HG03378 (cell line): ENCODE measurements around the gene SIK1.
"Not testable (repeated sequence)": the region's sequence is repeated elsewhere in the genome, so short reads cannot be mapped to it uniquely, and the experiment has no call there.

ENCODE experiments used
- ATAC-seq: cut with Tn5 transposase; IDR thresholded peaks from one replicate; pipeline ENCODE4 v1.9.1; 2021; ENCODE audit warnings: mild to moderate bottlenecking, moderate library complexity; ENCODE audit not compliant: unreplicated experiment

Gene SIK1

GRCh38 chr21:43398000-43398399 is 28.9 kb downstream of the SIK1 start:
- not testable (repeated sequence) for ATAC-seq

DNA sequence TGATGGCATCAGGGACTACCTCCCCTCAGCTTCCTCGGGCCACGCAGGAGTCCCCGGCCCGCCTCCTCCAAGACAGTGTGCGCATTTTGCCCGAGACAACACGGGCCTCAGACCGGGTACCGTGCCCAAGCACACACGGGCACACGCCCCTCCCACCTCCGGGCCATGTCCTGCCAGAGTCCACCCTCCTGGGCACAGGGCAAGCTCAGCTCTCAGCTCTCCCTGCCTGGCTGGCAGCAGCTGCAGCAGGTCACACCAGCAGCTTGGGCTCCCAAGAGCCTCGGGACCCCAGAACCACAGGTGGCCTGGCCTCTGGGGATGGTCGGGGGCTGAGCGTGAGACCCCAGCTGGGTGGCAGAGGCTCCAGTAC is 29.5 kb downstream of the SIK1 start:
- ATAC-seq, result not testable (repeated sequence)

GRCh38 chr21:43396788-43397438 is 30.0 kb downstream of the SIK1 start:
- ATAC-seq, result not testable (repeated sequence)

DNA sequence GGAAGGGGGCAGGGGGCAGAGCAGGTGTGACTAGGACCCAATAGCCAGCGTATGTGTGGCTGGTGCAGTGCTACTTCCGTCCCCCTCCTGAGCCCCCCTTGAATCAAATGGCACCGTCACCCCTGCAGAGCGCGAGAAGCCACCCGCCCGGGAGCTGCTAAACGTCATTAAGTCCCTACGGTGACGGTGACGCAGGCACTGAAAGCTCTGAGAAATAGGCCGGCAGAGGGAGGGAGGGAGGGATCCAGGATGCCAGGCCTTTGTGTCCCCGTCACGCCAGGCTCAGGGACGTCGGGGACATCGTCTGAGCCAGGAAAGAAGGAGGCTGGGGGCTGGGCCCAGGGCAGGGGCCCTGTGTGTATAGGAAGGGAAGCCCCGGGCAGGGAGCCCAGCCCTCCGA is 43.6 kb downstream of the SIK1 start:
- ATAC-seq, result not testable (repeated sequence)

- not testable (repeated sequence) for ATAC-seq
Measured at GRCh38 chr21:43382902-43383301, 44.0 kb downstream of the SIK1 start.

GRCh38 chr21:43380852-43381533 is 45.9 kb downstream of the SIK1 start:
- ATAC-seq, result not testable (repeated sequence)

DNA sequence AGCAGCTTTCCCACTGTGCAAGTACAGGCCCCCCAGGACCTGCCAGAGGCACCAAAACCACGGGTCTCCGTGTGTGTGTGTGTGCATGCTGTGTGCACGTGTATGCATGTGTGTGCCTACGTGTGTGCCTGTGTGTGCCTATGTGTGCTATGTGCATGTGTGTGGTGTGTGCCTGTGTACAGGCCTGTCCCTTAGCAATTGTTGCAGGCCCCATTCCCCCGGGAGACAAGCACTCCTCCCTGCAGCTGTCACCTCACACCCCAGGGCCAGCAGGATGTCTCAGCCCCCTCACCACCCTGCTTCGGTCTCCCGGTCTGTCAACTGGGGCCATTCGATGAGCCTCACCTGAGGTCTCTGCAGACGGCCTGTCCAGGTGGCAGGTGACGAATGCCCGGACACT is 46.6 kb downstream of the SIK1 start:
- ATAC-seq, result not testable (repeated sequence)

DNA sequence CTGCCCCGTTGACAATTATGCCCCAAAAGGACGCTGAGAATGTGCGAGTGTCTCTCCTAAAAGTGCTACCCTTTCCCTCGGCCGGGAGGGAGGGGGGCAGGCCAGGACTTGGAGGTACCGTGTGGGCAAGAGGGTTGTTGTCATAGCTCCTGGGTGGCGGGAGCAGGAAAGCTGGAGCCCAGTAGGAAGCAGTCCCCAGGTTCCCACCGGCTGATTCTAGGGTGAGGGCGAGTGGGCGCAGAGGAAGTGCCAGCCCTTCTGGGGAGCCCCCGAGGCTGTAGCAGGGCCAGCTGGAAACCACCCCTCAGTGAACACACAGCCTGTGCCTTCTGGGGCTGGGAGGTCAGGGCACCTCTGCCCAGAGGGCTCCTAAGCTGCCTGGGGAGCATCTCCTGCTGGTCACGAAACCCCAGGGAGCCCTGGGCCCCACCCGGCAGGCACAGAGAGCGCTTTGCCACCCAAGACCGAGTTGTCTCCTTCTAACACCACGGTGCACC is 47.3 kb downstream of the SIK1 start:
- ATAC-seq, result not testable (repeated sequence)

DNA sequence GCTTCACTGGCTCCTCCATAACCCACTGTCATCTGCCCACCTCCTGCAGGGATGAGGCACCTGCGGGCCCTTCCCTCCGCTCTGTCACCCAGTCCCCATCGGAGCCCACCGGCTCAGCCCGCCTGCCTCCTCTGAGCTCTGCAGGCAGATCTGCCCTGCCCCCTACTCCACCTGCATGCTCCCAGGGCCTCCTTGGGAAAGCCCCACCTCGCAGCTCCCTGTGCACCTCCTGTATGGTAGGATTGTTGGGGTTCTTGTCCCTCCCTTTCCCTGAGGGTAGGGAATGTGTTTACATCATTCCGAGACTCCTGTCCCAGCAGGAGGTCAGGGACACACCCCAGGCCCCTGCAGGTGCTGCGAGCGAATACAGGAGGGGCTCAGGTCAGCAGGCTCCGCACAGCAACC is 50.5 kb downstream of the SIK1 start:
- ATAC-seq, result no peak

- ATAC-seq, result no peak
Measured at GRCh38 chr21:43375837-43376477, 51.0 kb downstream of the SIK1 start.

GRCh38 chr21:43375006-43375836 is 51.7 kb downstream of the SIK1 start:
- ATAC-seq, result no peak

DNA sequence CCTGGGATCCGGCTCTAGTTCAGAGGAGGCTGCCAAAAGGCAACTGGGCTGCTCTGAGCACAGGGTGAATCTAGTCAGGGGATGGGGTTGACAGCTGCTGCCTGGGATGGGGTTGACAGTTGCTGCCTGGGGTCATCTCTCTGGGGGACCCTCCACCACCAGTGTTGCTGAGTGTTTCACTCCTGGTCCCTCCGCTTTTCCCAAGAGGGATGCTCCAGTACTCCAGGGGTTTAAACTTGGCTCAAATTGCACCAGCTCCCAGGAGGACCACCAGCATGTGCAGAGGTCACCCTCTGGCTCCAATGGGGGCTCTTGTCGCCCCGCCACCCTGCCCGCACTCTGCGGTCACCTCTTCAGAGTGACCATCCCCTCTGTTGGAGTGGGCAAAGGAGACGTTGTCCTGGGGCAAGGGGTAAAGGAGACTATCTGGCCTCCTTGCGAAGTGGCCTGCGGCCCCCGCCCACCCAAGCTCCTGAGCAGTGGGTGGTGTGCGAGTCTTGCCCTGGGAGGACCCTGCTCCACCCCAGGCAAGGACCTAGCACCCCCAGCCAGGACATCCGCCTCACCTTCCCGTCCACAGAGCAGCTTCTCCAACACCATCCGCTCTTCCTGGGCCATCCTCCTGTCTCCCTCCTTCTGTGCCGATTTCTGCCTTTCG is 52.6 kb downstream of the SIK1 start:
- no peak for ATAC-seq

DNA sequence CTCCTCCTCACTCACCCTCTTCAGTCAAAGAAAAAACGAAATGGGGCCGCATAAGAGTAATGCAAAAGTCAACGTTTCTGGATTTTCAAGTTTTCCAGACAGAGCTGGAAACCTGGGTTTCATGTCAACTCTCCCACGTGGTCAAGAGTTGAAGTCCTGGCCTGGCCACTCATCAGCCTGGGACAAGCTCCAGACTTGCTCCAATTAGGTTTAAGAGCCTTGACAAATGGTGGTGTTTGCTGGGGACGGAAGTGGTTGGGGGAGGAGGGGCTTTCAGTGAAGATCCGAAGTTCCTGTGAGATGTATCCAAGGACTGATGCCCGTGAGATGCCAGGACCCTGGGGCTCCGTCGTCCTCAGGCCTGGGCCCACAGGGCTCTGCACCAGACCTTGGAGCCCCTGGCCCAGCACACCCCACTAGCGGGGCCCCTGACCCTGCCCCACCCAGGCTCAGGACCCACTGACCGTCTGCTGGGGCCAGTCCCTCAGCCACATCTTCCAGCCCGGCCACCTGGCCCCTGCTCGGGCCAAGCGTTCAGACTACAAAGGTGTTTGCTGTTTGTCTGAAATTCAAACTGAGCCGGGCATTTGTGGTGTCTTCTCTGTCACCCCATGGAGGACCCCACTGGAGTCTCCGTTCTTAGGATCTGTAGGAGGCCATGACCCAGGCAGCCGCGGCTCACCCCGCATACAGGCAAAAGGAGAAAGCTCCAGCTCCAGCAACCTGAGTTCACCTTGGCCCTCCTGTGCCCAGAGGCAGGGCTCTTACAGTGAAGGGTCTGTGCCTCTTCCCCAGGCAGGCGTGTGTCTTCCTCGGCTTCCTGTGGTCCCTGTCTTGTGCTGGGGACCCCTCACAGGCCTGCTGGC is 53.3 kb downstream of the SIK1 start:
- no peak for ATAC-seq

DNA sequence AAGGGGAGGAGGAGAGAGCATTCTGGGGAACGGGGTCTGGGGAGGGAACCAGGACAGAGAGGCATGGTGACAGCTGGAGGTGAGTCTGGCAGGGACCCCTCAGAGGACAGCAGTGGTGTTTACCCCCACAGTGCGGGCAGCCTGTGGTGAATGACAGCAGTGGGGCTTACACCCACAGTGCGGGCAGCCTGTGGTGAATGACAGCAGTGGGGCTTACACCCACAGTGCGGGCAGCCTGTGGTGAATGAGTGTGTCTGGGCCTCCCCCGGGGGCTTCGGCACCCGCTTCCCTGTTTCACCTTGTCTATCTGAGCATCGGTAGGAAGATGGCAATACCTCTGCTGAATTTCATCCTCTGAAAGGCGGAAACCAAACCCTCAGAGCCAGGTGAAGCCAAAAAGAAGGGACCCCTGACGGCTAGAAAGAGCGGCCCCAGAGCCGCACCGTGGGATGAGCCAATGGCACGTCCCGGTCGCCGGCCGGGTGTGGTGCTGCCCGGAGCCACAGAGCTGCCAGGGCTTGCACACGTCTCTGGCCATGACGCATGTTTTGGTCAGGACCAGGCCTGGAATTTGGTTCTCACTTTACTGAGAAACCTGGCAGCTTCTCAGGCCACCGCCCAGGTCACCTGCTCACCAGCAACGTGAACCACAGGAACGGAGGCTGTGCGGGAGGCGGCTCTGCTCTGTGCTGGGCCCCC is 54.1 kb downstream of the SIK1 start:
- no peak for ATAC-seq

DNA sequence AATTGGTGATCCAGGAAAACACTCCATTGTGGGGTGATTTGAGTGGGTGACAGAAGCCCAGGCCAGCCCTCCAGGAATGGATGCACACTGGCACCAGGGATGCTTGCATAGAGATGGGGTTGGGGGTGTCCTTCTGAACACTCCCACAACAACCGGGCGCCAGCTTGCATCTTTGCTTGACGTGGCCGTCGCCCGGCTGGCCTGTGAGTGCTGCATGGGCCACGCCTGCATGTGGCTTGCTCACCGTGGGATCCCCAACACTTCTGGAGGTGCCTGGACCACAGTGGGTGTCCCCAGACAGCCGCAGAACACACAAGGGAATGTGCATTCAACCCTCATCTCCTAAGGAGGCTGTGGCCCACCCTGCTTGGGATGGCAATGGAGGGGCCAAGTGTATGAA is 55.1 kb downstream of the SIK1 start:
- no peak for ATAC-seq

GRCh38 chr21:43370888-43371570 is 55.9 kb downstream of the SIK1 start:
- ATAC-seq, result no peak

- no peak for ATAC-seq
Measured at GRCh38 chr21:43370091-43370658, 56.8 kb downstream of the SIK1 start.

GRCh38 chr21:43369596-43370090 is 57.3 kb downstream of the SIK1 start:
- ATAC-seq, result no peak
